ENCODE results near the gene PLCH1. TPM values are rescaled to one million over a fixed set of nuclear protein-coding genes. Genes with fewer than 3 reads are reported as not detected.

Gene PLCH1
- total and polyA plus RNA-seq, 2 donors (not counting 1 experiment from before 2014, with no cell fraction given), result under 0.01 to 0.03 TPM

DNA sequence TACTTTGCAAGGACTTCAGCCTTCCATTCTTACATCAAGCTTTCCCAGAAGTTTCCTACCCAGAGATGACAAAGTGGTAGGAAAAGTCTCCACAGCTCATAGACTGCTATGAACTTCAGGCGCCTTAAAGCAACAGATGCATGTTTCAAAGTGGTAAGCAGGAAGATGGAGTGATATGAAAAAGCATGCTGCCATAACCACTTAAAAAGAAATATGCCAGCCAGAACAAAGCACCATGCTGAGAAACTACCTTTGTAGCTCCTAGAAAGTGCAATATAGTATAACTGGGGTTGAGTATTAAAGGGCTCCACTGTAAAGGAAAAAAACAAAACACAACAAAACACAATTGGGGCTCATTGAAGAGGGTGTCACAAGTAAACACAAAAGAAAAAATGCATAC is 259.0 kb downstream of the PLCH1 start:
- TF ChIP-seq, protein P1, sequence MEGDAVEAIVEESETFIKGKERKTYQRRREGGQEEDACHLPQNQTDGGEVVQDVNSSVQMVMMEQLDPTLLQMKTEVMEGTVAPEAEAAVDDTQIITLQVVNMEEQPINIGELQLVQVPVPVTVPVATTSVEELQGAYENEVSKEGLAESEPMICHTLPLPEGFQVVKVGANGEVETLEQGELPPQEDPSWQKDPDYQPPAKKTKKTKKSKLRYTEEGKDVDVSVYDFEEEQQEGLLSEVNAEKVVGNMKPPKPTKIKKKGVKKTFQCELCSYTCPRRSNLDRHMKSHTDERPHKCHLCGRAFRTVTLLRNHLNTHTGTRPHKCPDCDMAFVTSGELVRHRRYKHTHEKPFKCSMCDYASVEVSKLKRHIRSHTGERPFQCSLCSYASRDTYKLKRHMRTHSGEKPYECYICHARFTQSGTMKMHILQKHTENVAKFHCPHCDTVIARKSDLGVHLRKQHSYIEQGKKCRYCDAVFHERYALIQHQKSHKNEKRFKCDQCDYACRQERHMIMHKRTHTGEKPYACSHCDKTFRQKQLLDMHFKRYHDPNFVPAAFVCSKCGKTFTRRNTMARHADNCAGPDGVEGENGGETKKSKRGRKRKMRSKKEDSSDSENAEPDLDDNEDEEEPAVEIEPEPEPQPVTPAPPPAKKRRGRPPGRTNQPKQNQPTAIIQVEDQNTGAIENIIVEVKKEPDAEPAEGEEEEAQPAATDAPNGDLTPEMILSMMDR (conservative IDR thresholded peaks at IDR 0.05 in 1 of 2, IDR thresholded peaks at IDR 0.05 in 1 of 2; ENCODE audit: low read depth in 1 of 2, low read length in 2 of 2), result no peak
- TF ChIP-seq EZH2 (IDR thresholded peaks at IDR 0.05; ENCODE audit: low read length, missing control alignments), result no peak
- Histone ChIP-seq H3K36me3 (ENCODE audit: control insufficient read depth, insufficient read depth, low read length) (no peaks in the 10 kb centered on the region), H3K4me2 (ENCODE audit: extremely low read depth, insufficient read depth, low read length) (no peak overlapping the region), H3K4me1 (ENCODE audit: control insufficient read depth, extremely low read depth, insufficient read depth, low read length) (no peaks in the 10 kb centered on the region), H3K79me2 (ENCODE audit: control insufficient read depth, insufficient read depth, low read length) (no peaks in the 10 kb centered on the region), H3K4me3 (replicated peaks in 1 of 4; ENCODE audit: control extremely low read depth in 1 of 4, insufficient read depth in 1 of 4, low read depth in 3 of 4, low read length in 4 of 4) (no peak overlapping the region), H3K27ac (ENCODE audit: insufficient read depth, low read length) (no peak overlapping the region), H2AFZ (ENCODE audit: low read length) (no peak overlapping the region), H3K9ac (ENCODE audit: insufficient read depth, low read length) (no peak overlapping the region), H4K20me1 (ENCODE audit: control insufficient read depth, extremely low read depth, insufficient read depth, low read length) (no peaks in the 10 kb centered on the region), H3K9me3 (ENCODE audit: control insufficient read depth, insufficient read depth, low read depth, low read length) (no peaks in the 10 kb centered on the region), H3K27me3 (ENCODE audit: control insufficient read depth, insufficient read depth, low read length) (no peaks in the 10 kb centered on the region)
- no peak for DNase-seq (ENCODE audit: low read depth in 2 of 2)

DNA sequence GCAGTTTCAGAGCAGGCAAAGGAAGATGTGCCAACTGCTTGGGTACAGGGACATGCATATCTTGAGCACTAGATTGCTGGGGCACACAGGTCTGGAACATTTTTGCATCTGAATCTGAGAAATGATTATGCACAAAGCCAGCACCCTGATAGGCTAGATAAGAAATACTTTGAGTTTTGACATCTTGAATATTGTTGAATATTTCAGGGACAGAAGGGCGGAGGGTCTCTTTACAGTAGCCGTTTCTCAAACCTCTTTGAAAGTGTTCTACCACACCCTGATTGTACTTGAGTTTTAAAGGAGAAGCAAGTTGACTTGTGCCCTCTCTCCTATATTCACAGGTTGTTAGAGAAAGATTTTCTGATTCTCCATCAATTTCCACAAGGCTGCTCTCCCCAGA is 263.3 kb downstream of the PLCH1 start:
- no peak for DNase-seq (ENCODE audit: low read depth in 2 of 2)
- Histone ChIP-seq H3K4me1 (ENCODE audit: control insufficient read depth, extremely low read depth, insufficient read depth, low read length) (no peaks in the 10 kb centered on the region), H4K20me1 (ENCODE audit: control insufficient read depth, extremely low read depth, insufficient read depth, low read length) (no peaks in the 10 kb centered on the region), H3K9ac (ENCODE audit: insufficient read depth, low read length) (no peak overlapping the region), H3K4me2 (ENCODE audit: extremely low read depth, insufficient read depth, low read length) (no peak overlapping the region), H3K27me3 (ENCODE audit: control insufficient read depth, insufficient read depth, low read length) (no peaks in the 10 kb centered on the region), H2AFZ (ENCODE audit: low read length) (no peak overlapping the region), H3K27ac (ENCODE audit: insufficient read depth, low read length) (no peak overlapping the region), H3K4me3 (replicated peaks in 1 of 4; ENCODE audit: control extremely low read depth in 1 of 4, insufficient read depth in 1 of 4, low read depth in 3 of 4, low read length in 4 of 4) (no peak overlapping the region), H3K9me3 (ENCODE audit: control insufficient read depth, insufficient read depth, low read depth, low read length) (no peaks in the 10 kb centered on the region), H3K79me2 (ENCODE audit: control insufficient read depth, insufficient read depth, low read length) (no peaks in the 10 kb centered on the region), H3K36me3 (ENCODE audit: control insufficient read depth, insufficient read depth, low read length) (no peaks in the 10 kb centered on the region)
- no peak for TF ChIP-seq EZH2 (IDR thresholded peaks at IDR 0.05; ENCODE audit: low read length, missing control alignments)
- TF ChIP-seq, protein P1 (conservative IDR thresholded peaks at IDR 0.05 in 1 of 2, IDR thresholded peaks at IDR 0.05 in 1 of 2; ENCODE audit: low read depth in 1 of 2, low read length in 2 of 2), result no peak

DNA sequence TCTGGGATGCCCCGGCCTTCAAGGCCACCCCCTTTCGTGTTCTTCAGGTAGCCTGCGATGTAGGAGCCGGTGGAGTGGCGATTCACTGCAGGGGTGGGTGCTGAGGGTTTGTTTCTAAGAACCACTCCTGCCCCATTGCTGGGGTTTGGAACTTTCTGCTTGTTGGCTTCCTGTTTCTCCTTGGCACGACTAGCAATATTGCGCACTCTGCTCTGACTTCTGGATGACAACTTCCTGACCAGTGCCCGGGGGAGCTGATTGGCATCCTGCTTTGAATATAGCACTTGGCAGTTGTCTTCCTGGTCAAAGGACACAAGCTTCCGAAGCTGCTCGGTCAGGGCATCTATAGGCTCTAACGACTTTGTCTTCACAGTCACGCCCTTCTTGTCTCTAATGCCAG is 263.8 kb downstream of the PLCH1 start:
- Histone ChIP-seq H3K9ac (ENCODE audit: insufficient read depth, low read length) (no peak overlapping the region), H3K9me3 (ENCODE audit: control insufficient read depth, insufficient read depth, low read depth, low read length) (no peaks in the 10 kb centered on the region), H4K20me1 (ENCODE audit: control insufficient read depth, extremely low read depth, insufficient read depth, low read length) (no peaks in the 10 kb centered on the region), H3K4me1 (ENCODE audit: control insufficient read depth, extremely low read depth, insufficient read depth, low read length) (no peaks in the 10 kb centered on the region), H3K27me3 (ENCODE audit: control insufficient read depth, insufficient read depth, low read length) (no peaks in the 10 kb centered on the region), H3K36me3 (ENCODE audit: control insufficient read depth, insufficient read depth, low read length) (no peaks in the 10 kb centered on the region), H3K4me3 (replicated peaks in 1 of 4; ENCODE audit: control extremely low read depth in 1 of 4, insufficient read depth in 1 of 4, low read depth in 3 of 4, low read length in 4 of 4) (no peak overlapping the region), H3K4me2 (ENCODE audit: extremely low read depth, insufficient read depth, low read length) (no peak overlapping the region), H3K27ac (ENCODE audit: insufficient read depth, low read length) (no peak overlapping the region), H2AFZ (ENCODE audit: low read length) (no peak overlapping the region), H3K79me2 (ENCODE audit: control insufficient read depth, insufficient read depth, low read length) (no peaks in the 10 kb centered on the region)
- no peak for DNase-seq (ENCODE audit: low read depth in 2 of 2)
- TF ChIP-seq EZH2 (IDR thresholded peaks at IDR 0.05; ENCODE audit: low read length, missing control alignments), result no peak
- TF ChIP-seq, protein P1 (conservative IDR thresholded peaks at IDR 0.05 in 1 of 2, IDR thresholded peaks at IDR 0.05 in 1 of 2; ENCODE audit: low read depth in 1 of 2, low read length in 2 of 2), result no peak
